OCI-LY1 (cell line): ENCODE data around the gene CTNS.
"Not testable (repeated sequence)": the region's sequence is repeated elsewhere in the genome, so short reads cannot be mapped to it uniquely, and the experiment has no call there.

ENCODE experiments used
- H2AFZ ChIP-seq: fragments of 200-600 bp; sonication (generic), shearing (Covaris generic); 2 replicates; pipeline ENCODE4 v1.6.0; 2014; ENCODE audit warnings: antibody characterized with exemption, mild to moderate bottlenecking, low read length
- H3F3A ChIP-seq: fragments of 200-600 bp; sonication (generic), shearing (Covaris generic); 2 replicates; pipeline ENCODE4 v1.6.0; 2014; ENCODE audit warnings: mild to moderate bottlenecking, antibody characterized with exemption, low read length, moderate library complexity; ENCODE audit not compliant: insufficient read depth
- H3K27ac ChIP-seq: fragments of 200-600 bp; sonication (generic); 2 replicates; pipeline ENCODE4 v1.5.1; 2014; ENCODE audit warnings: low read length, mixed run types, mild to moderate bottlenecking, low read depth; ENCODE audit not compliant: poor library complexity, severe bottlenecking
- H3K27me3 ChIP-seq: fragments of 200-600 bp; sonication (generic); 2 replicates; pipeline ENCODE4 v1.6.0; 2014; ENCODE audit warnings: antibody characterized with exemption, mild to moderate bottlenecking, low read length, moderate library complexity; ENCODE audit not compliant: insufficient read depth
- H3K36me3 ChIP-seq: fragments of 200-600 bp; sonication (generic); 2 replicates; pipeline ENCODE4 v1.6.1; 2014; ENCODE audit warnings: mild to moderate bottlenecking, antibody characterized with exemption, low read length, moderate library complexity, mixed read lengths; ENCODE audit not compliant: insufficient read depth
- H3K4me1 ChIP-seq: fragments of 200-600 bp; sonication (generic); 2 replicates; pipeline ENCODE4 v1.5.1; 2014; ENCODE audit warnings: mild to moderate bottlenecking, low read length, moderate library complexity; ENCODE audit not compliant: insufficient read depth, severe bottlenecking
- H3K4me2 ChIP-seq: fragments of 200-600 bp; sonication (generic), shearing (Covaris generic); 2 replicates; pipeline ENCODE4 v1.6.1; 2014; ENCODE audit warnings: low read length
- H3K4me3 ChIP-seq: fragments of 200-600 bp; sonication (generic); 2 replicates; pipeline ENCODE4 v1.5.1; 2014; ENCODE audit warnings: low read length, low read depth, mild to moderate bottlenecking, mixed read lengths; ENCODE audit not compliant: poor library complexity, severe bottlenecking
- H3K79me2 ChIP-seq: fragments of 200-600 bp; shearing (Covaris generic); 2 replicates; pipeline ENCODE4 v1.6.1; 2016; ENCODE audit warnings: mixed run types, low read length, mixed read lengths; ENCODE audit not compliant: insufficient read depth
- H3K9ac ChIP-seq: fragments of 200-600 bp; sonication (generic), shearing (Covaris generic); 2 replicates; pipeline ENCODE4 v1.6.1; 2014; ENCODE audit warnings: mild to moderate bottlenecking, low read length, mixed read lengths
- H3K9me2 ChIP-seq: fragments of 200-600 bp; sonication (generic), shearing (Covaris generic); 2 replicates; pipeline ENCODE4 v1.6.1; 2014; ENCODE audit warnings: low read depth, mild to moderate bottlenecking, low read length, mixed read lengths
- H3K9me3 ChIP-seq: fragments of 200-600 bp; shearing (Covaris generic); 2 replicates; pipeline ENCODE4 v1.6.1; 2014; ENCODE audit warnings: low read length, mixed read lengths
- H4K20me1 ChIP-seq: fragments of 200-600 bp; sonication (generic), shearing (Covaris generic); 2 replicates; pipeline ENCODE4 v1.6.0; 2016; ENCODE audit warnings: mild to moderate bottlenecking, low read length; ENCODE audit not compliant: insufficient read depth
- EZH2 ChIP-seq: fragments of 200-600 bp; sonication (generic), shearing (Covaris generic); IDR thresholded peaks from 2 replicates; pipeline ENCODE4 v1.8.0; 2017; ENCODE audit warnings: borderline replicate concordance, mixed run types, mild to moderate bottlenecking, antibody characterized with exemption, low read length, moderate library complexity, mixed read lengths
- TF ChIP-seq, protein P1 (sequence below): fragments of 200-600 bp; sonication (generic), shearing (Covaris generic); IDR thresholded peaks from 2 replicates; pipeline ENCODE4 v1.5.1; 2017; ENCODE audit warnings: mild to moderate bottlenecking, antibody characterized with exemption, low read length, moderate library complexity, mixed read lengths

The CTNS gene

GRCh38 chr17:3698139-3698538, 61.6 kb downstream of the CTNS start:
- no peak overlapping the region for H3K9ac ChIP-seq

DNA sequence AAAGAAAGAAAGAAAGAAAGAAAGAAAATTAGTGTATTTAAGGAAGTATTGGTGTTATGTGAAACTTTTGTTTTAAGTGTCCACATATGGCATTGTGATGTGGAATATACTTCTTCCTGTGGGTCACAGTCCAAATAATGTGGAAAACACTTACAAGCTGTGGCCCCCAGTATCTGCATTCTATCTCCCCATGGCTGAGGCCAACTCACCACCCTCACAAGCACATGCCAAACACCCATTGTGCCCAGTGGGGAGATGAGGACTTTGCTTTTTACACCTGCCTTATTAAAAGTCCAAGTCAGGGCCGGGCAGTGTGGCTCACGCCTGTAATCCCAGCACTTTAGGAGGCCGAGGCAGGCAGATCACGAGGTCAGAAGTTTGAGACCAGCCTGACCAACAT, 63.4 kb downstream of the CTNS start:
- Histone ChIP-seq H3K4me1 (peaks cover 18% of the 10 kb centered on the region), H2AFZ (no peak overlapping the region), H3K9ac (no peak overlapping the region), H3K36me3 (no peaks in the 10 kb centered on the region), H4K20me1 (no peaks in the 10 kb centered on the region), H3K79me2 (no peaks in the 10 kb centered on the region), H3K27me3 (no peaks in the 10 kb centered on the region; the same call in 1 of the 2 replicates), H3K4me3 (no peak overlapping the region), H3F3A (no peaks in the 10 kb centered on the region), H3K9me2 (no peaks in the 10 kb centered on the region), H3K27ac (no peak overlapping the region), H3K9me3 (no peaks in the 10 kb centered on the region), H3K4me2 (no peak overlapping the region)
- no peak for TF ChIP-seq EZH2

More at GRCh38 chr17:3698139-3698538, 61.6 kb downstream of the CTNS start:
- H3K36me3 ChIP-seq: no peaks in the 10 kb centered on the region
- H4K20me1 ChIP-seq: no peaks in the 10 kb centered on the region
- H3K27ac ChIP-seq: no peak overlapping the region
- TF ChIP-seq EZH2: no peak
- TF ChIP-seq, protein P1, sequence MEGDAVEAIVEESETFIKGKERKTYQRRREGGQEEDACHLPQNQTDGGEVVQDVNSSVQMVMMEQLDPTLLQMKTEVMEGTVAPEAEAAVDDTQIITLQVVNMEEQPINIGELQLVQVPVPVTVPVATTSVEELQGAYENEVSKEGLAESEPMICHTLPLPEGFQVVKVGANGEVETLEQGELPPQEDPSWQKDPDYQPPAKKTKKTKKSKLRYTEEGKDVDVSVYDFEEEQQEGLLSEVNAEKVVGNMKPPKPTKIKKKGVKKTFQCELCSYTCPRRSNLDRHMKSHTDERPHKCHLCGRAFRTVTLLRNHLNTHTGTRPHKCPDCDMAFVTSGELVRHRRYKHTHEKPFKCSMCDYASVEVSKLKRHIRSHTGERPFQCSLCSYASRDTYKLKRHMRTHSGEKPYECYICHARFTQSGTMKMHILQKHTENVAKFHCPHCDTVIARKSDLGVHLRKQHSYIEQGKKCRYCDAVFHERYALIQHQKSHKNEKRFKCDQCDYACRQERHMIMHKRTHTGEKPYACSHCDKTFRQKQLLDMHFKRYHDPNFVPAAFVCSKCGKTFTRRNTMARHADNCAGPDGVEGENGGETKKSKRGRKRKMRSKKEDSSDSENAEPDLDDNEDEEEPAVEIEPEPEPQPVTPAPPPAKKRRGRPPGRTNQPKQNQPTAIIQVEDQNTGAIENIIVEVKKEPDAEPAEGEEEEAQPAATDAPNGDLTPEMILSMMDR: no peak
- H3K9me2 ChIP-seq: no peaks in the 10 kb centered on the region
- H3K9me3 ChIP-seq: no peaks in the 10 kb centered on the region
- H3K4me2 ChIP-seq: no peak overlapping the region
- peaks cover 7% of the 10 kb centered on the region; the same call in 1 of the 2 replicates for H3K79me2 ChIP-seq
- H3K27me3 ChIP-seq: no peaks in the 10 kb centered on the region; the same call in 1 of the 2 replicates
- H3K4me3 ChIP-seq: no peak overlapping the region
- no peaks in the 10 kb centered on the region for H3F3A ChIP-seq
- no peak overlapping the region for H2AFZ ChIP-seq
- peaks cover 25% of the 10 kb centered on the region for H3K4me1 ChIP-seq

- not testable (repeated sequence) for H3K27ac ChIP-seq, H3F3A ChIP-seq, H3K9ac ChIP-seq, H3K27me3 ChIP-seq, H3K4me1 ChIP-seq, H3K36me3 ChIP-seq, H3K4me3 ChIP-seq, H2AFZ ChIP-seq, H3K9me3 ChIP-seq, H3K9me2 ChIP-seq, H4K20me1 ChIP-seq, H3K79me2 ChIP-seq, H3K4me2 ChIP-seq
These were observed 65.5 kb downstream of the CTNS start for GRCh38 chr17:3702041-3702539.

GRCh38 chr17:3704931-3705717, 68.6 kb downstream of the CTNS start:
- Histone ChIP-seq H3F3A (no peaks in the 10 kb centered on the region), H2AFZ (no peak overlapping the region), H3K27me3 (no peaks in the 10 kb centered on the region), H3K79me2 (no peaks in the 10 kb centered on the region), H4K20me1 (no peaks in the 10 kb centered on the region), H3K4me2 (no peak overlapping the region), H3K9me2 (no peaks in the 10 kb centered on the region), H3K9me3 (no peaks in the 10 kb centered on the region), H3K4me3 (no peak overlapping the region), H3K36me3 (no peaks in the 10 kb centered on the region), H3K9ac (no peak overlapping the region), H3K4me1 (no peaks in the 10 kb centered on the region), H3K27ac (no peak overlapping the region)
- TF ChIP-seq EZH2: no peak
- TF ChIP-seq, protein P1: no peak

DNA sequence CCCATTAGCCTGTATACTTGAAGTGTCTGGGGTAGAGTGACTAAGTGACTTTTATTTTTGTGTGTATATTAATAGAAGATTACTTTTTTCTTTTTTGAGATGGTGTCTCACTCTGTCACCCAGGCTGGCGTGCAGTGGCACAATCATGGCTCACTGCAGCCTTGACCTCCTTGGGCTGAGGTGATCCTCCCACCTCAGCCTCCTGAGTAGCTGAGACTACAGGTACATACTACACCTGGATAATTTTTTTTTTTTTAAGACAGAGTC, 69.1 kb downstream of the CTNS start:
- not testable (repeated sequence) for H3K4me2 ChIP-seq, H3K79me2 ChIP-seq, H3K27ac ChIP-seq, H2AFZ ChIP-seq, H3F3A ChIP-seq, H3K4me1 ChIP-seq, H3K9me3 ChIP-seq, H3K36me3 ChIP-seq, H3K27me3 ChIP-seq, H3K4me3 ChIP-seq, H3K9me2 ChIP-seq, H3K9ac ChIP-seq, H4K20me1 ChIP-seq
